GM19467 (cell line): ENCODE results near the gene MMP13.
"Not testable (repeated sequence)": the region's sequence is repeated elsewhere in the genome, so short reads cannot be mapped to it uniquely, and the experiment has no call there.

Experiments used
- ATAC-seq: cut with Tn5 transposase; IDR thresholded peaks from one replicate; pipeline ENCODE4 v1.9.1; 2021; ENCODE audit warnings: mild to moderate bottlenecking, moderate library complexity; ENCODE audit not compliant: unreplicated experiment

Gene MMP13

GRCh38 chr11:102903895-102904294 is 51.6 kb downstream of the MMP13 start:
- ATAC-seq, result not testable (repeated sequence)

GRCh38 chr11:102900346-102900745 is 55.2 kb downstream of the MMP13 start:
- no peak for ATAC-seq
